HEK293 (cell line): ENCODE measurements around the gene MEI4.

Experiments
- CTCF ChIA-PET: fragments of 350-600 bp; formaldehyde crosslinking; extraction: SDS; loops from one replicate; lab custom pipeline; 2021; ENCODE audit warnings: antibody characterized with exemption; lab: Yijun Ruan, JAX
- POLR2A ChIA-PET: fragments of 300-600 bp; formaldehyde crosslinking; extraction: SDS; loops from one replicate; lab custom pipeline; 2020; ENCODE audit warnings: antibody characterized with exemption, inconsistent platforms; lab: Yijun Ruan, JAX
- H3K27ac ChIP-seq: fragments of 200-500 bp; sonication (Bioruptor generic); 2 replicates; pipeline ENCODE4 v1.5.1; 2014; ENCODE audit warnings: low read depth, low read length, control low read depth, inconsistent platforms; ENCODE audit errors: extremely low read depth
- H3K36me3 ChIP-seq, 2 experiments: fragments of 200-500 bp in 1 of 2; sonication (Bioruptor generic) in 1 of 2; 1 replicate in 1 of 2; 2 replicates in 1 of 2; pipeline ENCODE4 v1.5.1; 2014 to 2017; ENCODE audit warnings: inconsistent platforms in 2 of 2, low read length in 2 of 2; ENCODE audit not compliant: control insufficient read depth in 2 of 2, insufficient read depth in 1 of 2
- H3K4me1 ChIP-seq: fragments of 200-500 bp; sonication (Bioruptor generic); 2 replicates; pipeline ENCODE4 v1.5.1; 2014; ENCODE audit warnings: mild to moderate bottlenecking, low read length, inconsistent platforms; ENCODE audit not compliant: control insufficient read depth, insufficient read depth
- H3K4me3 ChIP-seq: 2 replicates; pipeline ENCODE4 v1.5.1; 2011; ENCODE audit warnings: low read depth, mild to moderate bottlenecking, control low read depth, low read length, moderate library complexity
- H3K9me3 ChIP-seq: fragments of 200-500 bp; sonication (Bioruptor generic); 2 replicates; pipeline ENCODE4 v1.5.1; 2014; ENCODE audit warnings: low read depth, low read length, inconsistent platforms; ENCODE audit not compliant: control insufficient read depth, insufficient read depth
- IKZF3 ChIP-seq: fragments of 450-650 bp; IDR thresholded peaks from 2 replicates; pipeline ENCODE4 v1.5.0; 2018; ENCODE audit warnings: missing biosample characterization, mild to moderate bottlenecking, missing genetic modification characterization, moderate library complexity
- KLF1 ChIP-seq: fragments of 450-650 bp; formaldehyde crosslinking; IDR thresholded peaks from 2 replicates; pipeline ENCODE4 v1.5.1; 2016; ENCODE audit warnings: missing biosample characterization, missing genetic modification characterization
- KLF8 ChIP-seq: fragments of 450-650 bp; formaldehyde crosslinking; IDR thresholded peaks from 2 replicates; pipeline ENCODE4 v1.5.1; 2016; ENCODE audit warnings: missing biosample characterization, missing genetic modification characterization
- SP3 ChIP-seq: fragments of 450-650 bp; formaldehyde crosslinking; IDR thresholded peaks from 2 replicates; pipeline ENCODE4 v1.5.1; 2016; ENCODE audit warnings: missing biosample characterization, missing genetic modification characterization
- SP7 ChIP-seq: fragments of 450-650 bp; formaldehyde crosslinking; IDR thresholded peaks from 2 replicates; pipeline ENCODE4 v1.5.1; 2016; ENCODE audit warnings: missing biosample characterization, missing genetic modification characterization
- YY2 ChIP-seq: fragments of 450-650 bp; formaldehyde crosslinking; IDR thresholded peaks from 2 replicates; pipeline ENCODE4 v1.5.1; 2016; ENCODE audit warnings: missing biosample characterization, missing genetic modification characterization
- ZNF133 ChIP-seq: fragments of 450-650 bp; formaldehyde crosslinking; IDR thresholded peaks from 2 replicates; pipeline ENCODE4 v1.5.1; 2016; ENCODE audit warnings: missing biosample characterization, missing genetic modification characterization
- ZNF155 ChIP-seq: fragments of 450-650 bp; formaldehyde crosslinking; IDR thresholded peaks from 2 replicates; pipeline ENCODE4 v1.5.1; 2016; ENCODE audit warnings: missing biosample characterization, missing genetic modification characterization
- ZNF202 ChIP-seq: fragments of 450-650 bp; formaldehyde crosslinking; IDR thresholded peaks from 2 replicates; pipeline ENCODE4 v1.5.1; 2016; ENCODE audit warnings: missing biosample characterization, missing genetic modification characterization, borderline replicate concordance
- ZNF311 ChIP-seq: fragments of 450-650 bp; formaldehyde crosslinking; IDR thresholded peaks from 2 replicates; pipeline ENCODE4 v1.5.1; 2017; ENCODE audit warnings: missing biosample characterization, missing genetic modification characterization, borderline replicate concordance
- ZNF335 ChIP-seq: fragments of 450-650 bp; formaldehyde crosslinking; conservative IDR thresholded peaks from 2 replicates; pipeline ENCODE4 v1.5.1; 2016; ENCODE audit warnings: missing biosample characterization, missing genetic modification characterization
- ZNF354C ChIP-seq: fragments of 450-650 bp; formaldehyde crosslinking; IDR thresholded peaks from 2 replicates; pipeline ENCODE4 v1.5.1; 2016; ENCODE audit warnings: missing biosample characterization, missing genetic modification characterization, low read depth, borderline replicate concordance
- ZNF391 ChIP-seq: fragments of 450-650 bp; formaldehyde crosslinking; IDR thresholded peaks from 2 replicates; pipeline ENCODE4 v1.5.1; 2016; ENCODE audit warnings: low read depth, missing biosample characterization, missing genetic modification characterization, borderline replicate concordance
- ZNF404 ChIP-seq: fragments of 450-650 bp; formaldehyde crosslinking; IDR thresholded peaks from 2 replicates; pipeline ENCODE4 v1.5.1; 2017; ENCODE audit warnings: missing biosample characterization, missing genetic modification characterization
- ZNF423 ChIP-seq: fragments of 450-650 bp; formaldehyde crosslinking; IDR thresholded peaks from 2 replicates; pipeline ENCODE4 v1.5.1; 2016; ENCODE audit warnings: missing biosample characterization, missing genetic modification characterization
- ZNF530 ChIP-seq: fragments of 450-650 bp; formaldehyde crosslinking; IDR thresholded peaks from 2 replicates; pipeline ENCODE4 v1.5.1; 2016; ENCODE audit warnings: low read depth, missing biosample characterization, missing genetic modification characterization
- ZNF555 ChIP-seq: fragments of 450-650 bp; formaldehyde crosslinking; conservative IDR thresholded peaks from 2 replicates; pipeline ENCODE4 v1.5.1; 2017; ENCODE audit warnings: missing biosample characterization, mild to moderate bottlenecking, missing genetic modification characterization, inconsistent platforms
- ZNF561 ChIP-seq: fragments of 450-650 bp; IDR thresholded peaks from 2 replicates; pipeline ENCODE4 v1.5.1; 2018; ENCODE audit warnings: missing biosample characterization, missing genetic modification characterization, borderline replicate concordance
- ZNF621 ChIP-seq: fragments of 450-650 bp; formaldehyde crosslinking; IDR thresholded peaks from 2 replicates; pipeline ENCODE4 v1.5.1; 2017; ENCODE audit warnings: missing biosample characterization, missing genetic modification characterization
- ZNF654 ChIP-seq: fragments of 450-650 bp; formaldehyde crosslinking; IDR thresholded peaks from 2 replicates; pipeline ENCODE4 v1.5.1; 2016; ENCODE audit warnings: low read depth, missing biosample characterization, missing genetic modification characterization
- ZNF660 ChIP-seq: fragments of 450-650 bp; IDR thresholded peaks from 2 replicates; pipeline ENCODE4 v1.5.1; 2018; ENCODE audit warnings: missing biosample characterization, mild to moderate bottlenecking, missing genetic modification characterization
- ZNF677 ChIP-seq: fragments of 450-650 bp; IDR thresholded peaks from 2 replicates; pipeline ENCODE4 v1.5.0; 2018; ENCODE audit warnings: missing biosample characterization, mild to moderate bottlenecking, missing genetic modification characterization, moderate library complexity
- ZNF792 ChIP-seq: fragments of 450-650 bp; formaldehyde crosslinking; IDR thresholded peaks from 2 replicates; pipeline ENCODE4 v1.5.1; 2016; ENCODE audit warnings: missing biosample characterization, missing genetic modification characterization
- ZSCAN16 ChIP-seq: fragments of 450-650 bp; formaldehyde crosslinking; IDR thresholded peaks from 2 replicates; pipeline ENCODE4 v1.5.1; 2016; ENCODE audit warnings: missing biosample characterization, missing genetic modification characterization
- TF ChIP-seq, protein P1 (sequence below): fragments of 450-650 bp; formaldehyde crosslinking; optimal IDR thresholded peaks from 2 replicates; pipeline ENCODE3; 2016; ENCODE audit warnings: missing biosample characterization, mild to moderate bottlenecking, missing genetic modification characterization
- TF ChIP-seq, protein P2 (sequence below): fragments of 450-650 bp; formaldehyde crosslinking; IDR thresholded peaks from 2 replicates; pipeline ENCODE4 v1.5.1; 2016; ENCODE audit warnings: missing biosample characterization, missing genetic modification characterization
- TF ChIP-seq, protein P3 (sequence below): fragments of 450-650 bp; formaldehyde crosslinking; IDR thresholded peaks from 2 replicates; pipeline ENCODE4 v1.5.1; 2016; ENCODE audit warnings: missing biosample characterization, missing genetic modification characterization
- TF ChIP-seq, protein P4 (sequence below): fragments of 450-650 bp; formaldehyde crosslinking; IDR thresholded peaks from 2 replicates; pipeline ENCODE4 v1.5.1; 2017; ENCODE audit warnings: missing biosample characterization, missing genetic modification characterization

MEI4 gene

DNA sequence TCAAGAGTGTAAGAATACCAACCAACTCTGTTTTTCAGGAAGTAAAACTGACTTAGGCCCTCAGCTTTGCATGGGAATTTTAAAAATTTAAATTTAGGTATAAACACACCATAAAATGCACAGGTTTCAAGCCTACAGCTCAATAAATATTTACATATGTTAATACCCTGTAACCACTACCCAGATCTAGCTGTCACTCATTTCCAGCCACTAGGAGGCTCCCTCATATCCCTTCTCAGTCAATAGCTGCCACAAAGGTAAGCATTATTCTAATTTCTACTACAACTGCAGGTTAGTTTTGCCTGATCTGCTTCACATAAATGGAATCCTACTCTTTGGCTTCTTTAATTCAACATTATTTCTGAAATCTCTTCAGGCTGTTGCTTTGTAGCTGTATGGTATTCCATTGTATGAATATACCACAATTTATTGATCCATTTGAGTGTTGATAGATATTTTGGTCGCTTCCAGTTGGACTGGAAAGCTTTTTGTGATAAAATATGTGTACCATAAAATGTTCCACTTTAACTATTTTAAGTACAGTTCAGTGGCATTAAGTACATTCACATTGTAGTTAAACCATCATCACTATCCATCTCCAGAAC is 32.5 kb upstream of the MEI4 start:
- Histone ChIP-seq H3K4me1 (no peaks in the 10 kb centered on the region), H3K4me3 (no peak overlapping the region), H3K36me3 (no peaks in the 10 kb centered on the region), H3K27ac (no peak overlapping the region), H3K9me3 (no peaks in the 10 kb centered on the region)
- TF ChIP-seq ZNF654 (tag by site-specific recombination) (peak; percentile 34; the same call in 1 of the 2 replicates), ZSCAN16 (tag by site-specific recombination) (no peak)
- TF ChIP-seq, protein P1, sequence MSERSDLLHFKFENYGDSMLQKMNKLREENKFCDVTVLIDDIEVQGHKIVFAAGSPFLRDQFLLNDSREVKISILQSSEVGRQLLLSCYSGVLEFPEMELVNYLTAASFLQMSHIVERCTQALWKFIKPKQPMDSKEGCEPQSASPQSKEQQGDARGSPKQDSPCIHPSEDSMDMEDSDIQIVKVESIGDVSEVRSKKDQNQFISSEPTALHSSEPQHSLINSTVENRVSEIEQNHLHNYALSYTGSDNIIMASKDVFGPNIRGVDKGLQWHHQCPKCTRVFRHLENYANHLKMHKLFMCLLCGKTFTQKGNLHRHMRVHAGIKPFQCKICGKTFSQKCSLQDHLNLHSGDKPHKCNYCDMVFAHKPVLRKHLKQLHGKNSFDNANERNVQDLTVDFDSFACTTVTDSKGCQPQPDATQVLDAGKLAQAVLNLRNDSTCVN (tag by site-specific recombination), result no peak
- ChIA-PET POLR2A (no interaction called here), CTCF (interaction anchor here (0.6 to 2.8 kb wide), 26 partner anchors 11 to 1216 kb away, joined by 3 to 11 read pairs (median 4); no protein-coding TSS in a partner anchor)

DNA sequence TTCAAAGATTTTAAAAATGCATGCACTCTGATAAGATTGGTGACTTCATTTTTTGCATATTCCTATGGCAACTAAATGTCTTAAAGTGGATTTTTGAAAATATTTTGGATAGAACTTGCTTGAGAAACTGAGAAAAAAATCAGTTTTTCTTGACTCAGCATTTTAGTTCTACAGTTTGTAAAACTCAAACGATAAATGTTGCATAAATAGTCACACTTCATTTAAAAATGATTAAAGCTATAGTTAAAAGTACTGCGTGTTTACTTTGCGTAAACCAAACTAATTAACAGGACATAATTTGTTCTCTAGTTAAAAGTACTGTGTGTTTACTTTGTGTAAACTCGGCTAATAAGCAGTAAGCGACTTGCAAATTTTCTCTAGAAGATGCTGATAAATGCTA is 28.3 kb upstream of the MEI4 start:
- TF ChIP-seq ZNF660 (tag by site-specific recombination) (no peak), ZNF530 (tag by site-specific recombination) (no peak), ZNF621 (tag by site-specific recombination) (no peak), ZNF423 (tag by site-specific recombination) (no peak), ZNF404 (tag by site-specific recombination) (no peak), KLF8 (tag by site-specific recombination) (no peak), ZNF202 (tag by site-specific recombination) (no peak), ZNF354C (tag by site-specific recombination) (no peak), SP7 (tag by site-specific recombination) (no peak), YY2 (tag by site-specific recombination) (no peak), ZNF561 (no peak)
- TF ChIP-seq, protein P2, sequence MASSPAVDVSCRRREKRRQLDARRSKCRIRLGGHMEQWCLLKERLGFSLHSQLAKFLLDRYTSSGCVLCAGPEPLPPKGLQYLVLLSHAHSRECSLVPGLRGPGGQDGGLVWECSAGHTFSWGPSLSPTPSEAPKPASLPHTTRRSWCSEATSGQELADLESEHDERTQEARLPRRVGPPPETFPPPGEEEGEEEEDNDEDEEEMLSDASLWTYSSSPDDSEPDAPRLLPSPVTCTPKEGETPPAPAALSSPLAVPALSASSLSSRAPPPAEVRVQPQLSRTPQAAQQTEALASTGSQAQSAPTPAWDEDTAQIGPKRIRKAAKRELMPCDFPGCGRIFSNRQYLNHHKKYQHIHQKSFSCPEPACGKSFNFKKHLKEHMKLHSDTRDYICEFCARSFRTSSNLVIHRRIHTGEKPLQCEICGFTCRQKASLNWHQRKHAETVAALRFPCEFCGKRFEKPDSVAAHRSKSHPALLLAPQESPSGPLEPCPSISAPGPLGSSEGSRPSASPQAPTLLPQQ (tag by site-specific recombination), result no peak
- TF ChIP-seq, all 188 proteins: peak for 0
- ChIA-PET CTCF (no interaction called here), POLR2A (no interaction called here)
- Histone ChIP-seq H3K4me1 (no peaks in the 10 kb centered on the region), H3K27ac (no peak overlapping the region), H3K9me3 (no peaks in the 10 kb centered on the region), H3K36me3 (no peaks in the 10 kb centered on the region), H3K4me3 (no peak overlapping the region)

DNA sequence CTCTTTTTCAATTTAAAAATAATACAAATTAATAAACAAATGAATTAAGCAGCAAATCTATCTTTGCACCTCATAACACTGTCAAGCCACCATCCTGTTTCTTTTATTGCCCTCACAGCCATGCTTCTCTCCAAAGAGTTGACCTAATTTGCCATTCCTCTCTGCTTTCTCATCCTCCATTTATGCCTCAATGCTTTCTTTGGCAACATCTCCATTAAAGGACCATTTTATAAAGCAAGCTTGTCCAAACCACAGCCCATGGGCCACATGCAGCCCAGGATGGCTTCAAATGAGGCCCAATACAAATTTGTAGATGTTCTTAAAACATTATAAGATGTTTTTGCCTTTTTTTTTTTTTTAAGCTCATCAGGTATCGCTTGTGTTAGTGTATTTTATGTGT is 26.4 kb upstream of the MEI4 start:
- H3K9me3 ChIP-seq, result no peaks in the 10 kb centered on the region
- H3K36me3 ChIP-seq, result no peaks in the 10 kb centered on the region
- no peaks in the 10 kb centered on the region for H3K4me1 ChIP-seq
- ChIA-PET CTCF (no interaction called here), POLR2A (no interaction called here)
- no peak overlapping the region for H3K4me3 ChIP-seq
- H3K27ac ChIP-seq, result no peak overlapping the region
- TF ChIP-seq ZNF311, result no peak
- no peak for TF ChIP-seq ZNF155
- TF ChIP-seq ZNF335 (tag by site-specific recombination), result no peak
- TF ChIP-seq, protein P3, sequence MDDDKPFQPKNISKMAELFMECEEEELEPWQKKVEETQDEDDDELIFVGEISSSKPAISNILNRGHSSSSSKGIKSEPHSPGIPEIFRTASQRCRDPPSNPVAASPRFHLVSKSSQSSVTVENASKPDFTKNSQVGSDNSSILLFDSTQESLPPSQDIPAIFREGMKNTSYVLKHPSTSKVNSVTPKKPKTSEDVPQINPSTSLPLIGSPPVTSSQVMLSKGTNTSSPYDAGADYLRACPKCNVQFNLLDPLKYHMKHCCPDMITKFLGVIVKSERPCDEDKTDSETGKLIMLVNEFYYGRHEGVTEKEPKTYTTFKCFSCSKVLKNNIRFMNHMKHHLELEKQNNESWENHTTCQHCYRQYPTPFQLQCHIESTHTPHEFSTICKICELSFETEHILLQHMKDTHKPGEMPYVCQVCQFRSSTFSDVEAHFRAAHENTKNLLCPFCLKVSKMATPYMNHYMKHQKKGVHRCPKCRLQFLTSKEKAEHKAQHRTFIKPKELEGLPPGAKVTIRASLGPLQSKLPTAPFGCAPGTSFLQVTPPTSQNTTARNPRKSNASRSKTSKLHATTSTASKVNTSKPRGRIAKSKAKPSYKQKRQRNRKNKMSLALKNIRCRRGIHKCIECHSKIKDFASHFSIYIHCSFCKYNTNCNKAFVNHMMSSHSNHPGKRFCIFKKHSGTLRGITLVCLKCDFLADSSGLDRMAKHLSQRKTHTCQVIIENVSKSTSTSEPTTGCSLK (tag by site-specific recombination), result no peak
- TF ChIP-seq, protein P4, sequence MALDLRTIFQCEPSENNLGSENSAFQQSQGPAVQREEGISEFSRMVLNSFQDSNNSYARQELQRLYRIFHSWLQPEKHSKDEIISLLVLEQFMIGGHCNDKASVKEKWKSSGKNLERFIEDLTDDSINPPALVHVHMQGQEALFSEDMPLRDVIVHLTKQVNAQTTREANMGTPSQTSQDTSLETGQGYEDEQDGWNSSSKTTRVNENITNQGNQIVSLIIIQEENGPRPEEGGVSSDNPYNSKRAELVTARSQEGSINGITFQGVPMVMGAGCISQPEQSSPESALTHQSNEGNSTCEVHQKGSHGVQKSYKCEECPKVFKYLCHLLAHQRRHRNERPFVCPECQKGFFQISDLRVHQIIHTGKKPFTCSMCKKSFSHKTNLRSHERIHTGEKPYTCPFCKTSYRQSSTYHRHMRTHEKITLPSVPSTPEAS (tag by site-specific recombination), result no peak
- no peak for TF ChIP-seq ZNF555
- no peak for TF ChIP-seq ZNF677
- TF ChIP-seq ZNF792 (tag by site-specific recombination), result no peak
- no peak for TF ChIP-seq ZNF561
- no peak for TF ChIP-seq IKZF3 (tag by site-specific recombination)
- no peak for TF ChIP-seq ZNF391 (tag by site-specific recombination)
- TF ChIP-seq ZNF133 (tag by site-specific recombination), result no peak
- no peak for TF ChIP-seq SP3
- no peak for TF ChIP-seq KLF1
